Bone marrow (tissue), 2 donors: ENCODE data around the gene HACD2.
"Not testable (repeated sequence)": the region's sequence is repeated elsewhere in the genome, so short reads cannot be mapped to it uniquely, and the experiment has no call there.

Experiments
- DNase-seq, 2 donors: peaks; one replicate each; lab custom pipeline; 2025; lab: John Stamatoyannopoulos, UW

The HACD2 gene

GRCh38 chr3:123611082-123611481 lies 26.2 kb upstream of the HACD2 start:
- peak in 1 of 2 donors; percentile 30 for DNase-seq

- DNase-seq: no peak
These were observed 25.5 kb upstream of the HACD2 start for GRCh38 chr3:123610331-123610730.

- DNase-seq: no peak
These were observed 24.2 kb upstream of the HACD2 start for GRCh38 chr3:123609063-123609462.

GRCh38 chr3:123608263-123608937 lies 23.5 kb upstream of the HACD2 start:
- no peak for DNase-seq

- DNase-seq: no peak
These were observed 21.7 kb upstream of the HACD2 start for GRCh38 chr3:123606527-123606926.

- DNase-seq: no peak
These were observed 21.0 kb upstream of the HACD2 start for GRCh38 chr3:123605789-123606234.

- not testable (repeated sequence) for DNase-seq
These were observed 18.3 kb upstream of the HACD2 start for GRCh38 chr3:123603153-123603552.

- no peak for DNase-seq
These were observed 17.5 kb upstream of the HACD2 start for GRCh38 chr3:123602325-123602724.

GRCh38 chr3:123600863-123601262 lies 16.0 kb upstream of the HACD2 start:
- DNase-seq: not testable (repeated sequence)

GRCh38 chr3:123597561-123597960 lies 12.7 kb upstream of the HACD2 start:
- no peak for DNase-seq

- no peak for DNase-seq
These were observed 10.7 kb upstream of the HACD2 start for GRCh38 chr3:123595396-123596180.

GRCh38 chr3:123593381-123593780 lies 8.5 kb upstream of the HACD2 start:
- no peak for DNase-seq

GRCh38 chr3:123590685-123591450 lies 6.0 kb upstream of the HACD2 start:
- no peak for DNase-seq

GRCh38 chr3:123587401-123587800 lies 2.5 kb upstream of the HACD2 start:
- DNase-seq: no peak

GRCh38 chr3:123586968-123587367 lies 2.1 kb upstream of the HACD2 start:
- no peak for DNase-seq

- peak in 1 of 2 donors; percentile 5 for DNase-seq
These were observed 1.3 kb upstream of the HACD2 start for GRCh38 chr3:123586131-123586530.

GRCh38 chr3:123584284-123584987 lies 417 bp downstream of the HACD2 start:
- DNase-seq: no peak

- no peak for DNase-seq
These were observed 1.3 kb downstream of the HACD2 start for GRCh38 chr3:123583561-123583960.

GRCh38 chr3:123582315-123582714 lies 2.5 kb downstream of the HACD2 start:
- no peak for DNase-seq

- DNase-seq: peak in 1 of 2 donors; percentile 17
These were observed 8.7 kb downstream of the HACD2 start for GRCh38 chr3:123576122-123576521.

- DNase-seq: no peak
These were observed 12.9 kb downstream of the HACD2 start for GRCh38 chr3:123571973-123572365.
